ENCODE measurements around the gene JAZF1. TPM values are rescaled to one million over a fixed set of nuclear protein-coding genes. Genes with fewer than 3 reads are reported as not detected.

JAZF1 gene
- total and polyA plus RNA-seq, 4 donors: 5.2 to 16.5 (median 10.7) TPM

DNA sequence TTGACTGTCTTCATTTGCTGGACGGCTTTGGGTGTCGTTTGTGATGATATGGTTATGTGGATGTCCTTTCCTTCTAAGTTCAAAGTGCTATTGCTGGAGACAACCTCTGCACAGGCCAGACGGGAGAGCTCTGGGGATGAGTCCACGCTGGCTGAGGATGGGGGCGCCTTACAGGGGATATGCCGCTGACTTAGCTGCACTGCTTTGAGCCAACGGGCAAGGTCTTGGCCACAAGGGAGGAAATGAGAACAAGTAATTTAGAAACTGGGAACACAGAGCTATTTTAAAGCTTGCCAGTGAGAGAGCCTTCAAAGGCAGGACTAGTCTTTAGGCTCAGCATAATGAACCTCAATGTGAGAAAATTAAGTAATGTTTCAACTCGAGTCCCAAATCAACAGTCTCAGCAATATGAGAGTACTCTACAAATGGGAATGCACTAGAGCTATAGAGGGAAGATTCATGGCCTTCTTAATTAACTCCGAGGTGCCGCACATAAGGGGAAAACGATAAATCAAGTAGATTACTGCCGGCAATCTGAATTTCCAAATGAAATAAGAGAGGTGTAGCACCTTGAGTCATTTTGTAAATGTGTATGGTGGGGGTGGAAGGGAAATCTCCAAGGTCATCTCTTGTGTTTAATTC is 209.3 kb downstream of the JAZF1 start:
- ATAC-seq (ENCODE audit: insufficient read depth, low FRiP score): no peak
- H3K27ac ChIP-seq (ENCODE audit: low read depth in 1 of 2, low read length in 1 of 2): no peak overlapping the region
- no peak overlapping the region for H3K4me3 ChIP-seq
- WGBS, 2 donors: 86 to 90% methylated on average over 12 of the region's 12 CpGs
- DNase-seq: no peak
- no peaks in the 10 kb centered on the region for H3K36me3 ChIP-seq (ENCODE audit: control insufficient read depth in 4 of 4, insufficient read depth in 4 of 4, low read length in 4 of 4)
- H3K27me3 ChIP-seq (ENCODE audit: control insufficient read depth in 3 of 3, insufficient read depth in 3 of 3, low read length in 2 of 3): no peaks in the 10 kb centered on the region
- TF ChIP-seq, protein P1, sequence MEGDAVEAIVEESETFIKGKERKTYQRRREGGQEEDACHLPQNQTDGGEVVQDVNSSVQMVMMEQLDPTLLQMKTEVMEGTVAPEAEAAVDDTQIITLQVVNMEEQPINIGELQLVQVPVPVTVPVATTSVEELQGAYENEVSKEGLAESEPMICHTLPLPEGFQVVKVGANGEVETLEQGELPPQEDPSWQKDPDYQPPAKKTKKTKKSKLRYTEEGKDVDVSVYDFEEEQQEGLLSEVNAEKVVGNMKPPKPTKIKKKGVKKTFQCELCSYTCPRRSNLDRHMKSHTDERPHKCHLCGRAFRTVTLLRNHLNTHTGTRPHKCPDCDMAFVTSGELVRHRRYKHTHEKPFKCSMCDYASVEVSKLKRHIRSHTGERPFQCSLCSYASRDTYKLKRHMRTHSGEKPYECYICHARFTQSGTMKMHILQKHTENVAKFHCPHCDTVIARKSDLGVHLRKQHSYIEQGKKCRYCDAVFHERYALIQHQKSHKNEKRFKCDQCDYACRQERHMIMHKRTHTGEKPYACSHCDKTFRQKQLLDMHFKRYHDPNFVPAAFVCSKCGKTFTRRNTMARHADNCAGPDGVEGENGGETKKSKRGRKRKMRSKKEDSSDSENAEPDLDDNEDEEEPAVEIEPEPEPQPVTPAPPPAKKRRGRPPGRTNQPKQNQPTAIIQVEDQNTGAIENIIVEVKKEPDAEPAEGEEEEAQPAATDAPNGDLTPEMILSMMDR (IDR thresholded peaks at IDR 0.05; ENCODE audit: control extremely low read depth, extremely low read depth): no peak
- H3K9ac ChIP-seq (ENCODE audit: insufficient read depth in 1 of 2, low read length in 2 of 2): no peak overlapping the region
- H3K9me3 ChIP-seq (ENCODE audit: control insufficient read depth in 4 of 4, insufficient read depth in 3 of 4, low read length in 3 of 4): no peaks in the 10 kb centered on the region
- H3K4me1 ChIP-seq (ENCODE audit: control insufficient read depth in 5 of 5, insufficient read depth in 5 of 5, low read length in 5 of 5): peaks cover 0 to 2% (median 0%) of the 10 kb centered on the region in 5 donors

GRCh38 chr7:27970350-27970749 is 210.2 kb downstream of the JAZF1 start:
- Histone ChIP-seq H3K4me1 (ENCODE audit: control insufficient read depth in 5 of 5, insufficient read depth in 5 of 5, low read length in 5 of 5) (peaks cover 0 to 2% (median 0%) of the 10 kb centered on the region in 5 donors), H3K9ac (ENCODE audit: insufficient read depth in 1 of 2, low read length in 2 of 2) (no peak overlapping the region), H3K27me3 (ENCODE audit: control insufficient read depth in 3 of 3, insufficient read depth in 3 of 3, low read length in 2 of 3) (no peaks in the 10 kb centered on the region), H3K4me3 (no peak overlapping the region), H3K27ac (ENCODE audit: low read depth in 1 of 2, low read length in 1 of 2) (no peak overlapping the region), H3K9me3 (ENCODE audit: control insufficient read depth in 4 of 4, insufficient read depth in 3 of 4, low read length in 3 of 4) (no peaks in the 10 kb centered on the region), H3K36me3 (ENCODE audit: control insufficient read depth in 4 of 4, insufficient read depth in 4 of 4, low read length in 4 of 4) (no peaks in the 10 kb centered on the region)
- 73 to 82% methylated on average over 4 of the region's 4 CpGs for WGBS, 2 donors
- ATAC-seq (ENCODE audit: insufficient read depth, low FRiP score) (no peak), DNase-seq (no peak)
- TF ChIP-seq, protein P1 (IDR thresholded peaks at IDR 0.05; ENCODE audit: control extremely low read depth, extremely low read depth): no peak

GRCh38 chr7:27969346-27969745 is 211.2 kb downstream of the JAZF1 start:
- WGBS, 2 donors: 95% methylated on average over 6 of the region's 6 CpGs
- ATAC-seq (ENCODE audit: insufficient read depth, low FRiP score) (no peak), DNase-seq (no peak)
- TF ChIP-seq, protein P1 (IDR thresholded peaks at IDR 0.05; ENCODE audit: control extremely low read depth, extremely low read depth): no peak
- H3K27ac ChIP-seq (ENCODE audit: low read depth in 1 of 2, low read length in 1 of 2): no peak overlapping the region
- H3K4me1 ChIP-seq (ENCODE audit: control insufficient read depth in 5 of 5, insufficient read depth in 5 of 5, low read length in 5 of 5): peaks cover 0 to 2% (median 0%) of the 10 kb centered on the region in 5 donors
- H3K9ac ChIP-seq (ENCODE audit: insufficient read depth in 1 of 2, low read length in 2 of 2): no peak overlapping the region
- no peak overlapping the region for H3K4me3 ChIP-seq
- H3K27me3 ChIP-seq (ENCODE audit: control insufficient read depth in 3 of 3, insufficient read depth in 3 of 3, low read length in 2 of 3): no peaks in the 10 kb centered on the region
- H3K36me3 ChIP-seq (ENCODE audit: control insufficient read depth in 4 of 4, insufficient read depth in 4 of 4, low read length in 4 of 4): no peaks in the 10 kb centered on the region
- no peaks in the 10 kb centered on the region for H3K9me3 ChIP-seq (ENCODE audit: control insufficient read depth in 4 of 4, insufficient read depth in 3 of 4, low read length in 3 of 4)

GRCh38 chr7:27967639-27968038 is 213.0 kb downstream of the JAZF1 start:
- H3K27ac ChIP-seq (ENCODE audit: low read depth in 1 of 2, low read length in 1 of 2): no peak overlapping the region
- peaks cover 0 to 2% (median 0%) of the 10 kb centered on the region in 5 donors for H3K4me1 ChIP-seq (ENCODE audit: control insufficient read depth in 5 of 5, insufficient read depth in 5 of 5, low read length in 5 of 5)
- H3K36me3 ChIP-seq (ENCODE audit: control insufficient read depth in 4 of 4, insufficient read depth in 4 of 4, low read length in 4 of 4): no peaks in the 10 kb centered on the region
- 91 to 96% methylated on average over 1 of the region's 1 CpG for WGBS, 2 donors
- no peak overlapping the region for H3K9ac ChIP-seq (ENCODE audit: insufficient read depth in 1 of 2, low read length in 2 of 2)
- TF ChIP-seq, protein P1 (IDR thresholded peaks at IDR 0.05; ENCODE audit: control extremely low read depth, extremely low read depth): no peak
- ATAC-seq (ENCODE audit: insufficient read depth, low FRiP score) (no peak), DNase-seq (no peak)
- no peaks in the 10 kb centered on the region for H3K27me3 ChIP-seq (ENCODE audit: control insufficient read depth in 3 of 3, insufficient read depth in 3 of 3, low read length in 2 of 3)
- no peak overlapping the region for H3K4me3 ChIP-seq
- H3K9me3 ChIP-seq (ENCODE audit: control insufficient read depth in 4 of 4, insufficient read depth in 3 of 4, low read length in 3 of 4): no peaks in the 10 kb centered on the region

Measured in lung (tissue), 12 donors.